C4-2B (cell line): ENCODE measurements around the gene USE1.

Experiments
- ZFX ChIP-seq: fragments of 450-650 bp; IDR thresholded peaks from 2 replicates; pipeline ENCODE4 v1.6.1; 2017
- TF ChIP-seq, protein P1 (sequence below): fragments of 450-650 bp; conservative IDR thresholded peaks from 2 replicates; pipeline ENCODE4 v1.5.1; 2017; ENCODE audit warnings: mild to moderate bottlenecking

DNA sequence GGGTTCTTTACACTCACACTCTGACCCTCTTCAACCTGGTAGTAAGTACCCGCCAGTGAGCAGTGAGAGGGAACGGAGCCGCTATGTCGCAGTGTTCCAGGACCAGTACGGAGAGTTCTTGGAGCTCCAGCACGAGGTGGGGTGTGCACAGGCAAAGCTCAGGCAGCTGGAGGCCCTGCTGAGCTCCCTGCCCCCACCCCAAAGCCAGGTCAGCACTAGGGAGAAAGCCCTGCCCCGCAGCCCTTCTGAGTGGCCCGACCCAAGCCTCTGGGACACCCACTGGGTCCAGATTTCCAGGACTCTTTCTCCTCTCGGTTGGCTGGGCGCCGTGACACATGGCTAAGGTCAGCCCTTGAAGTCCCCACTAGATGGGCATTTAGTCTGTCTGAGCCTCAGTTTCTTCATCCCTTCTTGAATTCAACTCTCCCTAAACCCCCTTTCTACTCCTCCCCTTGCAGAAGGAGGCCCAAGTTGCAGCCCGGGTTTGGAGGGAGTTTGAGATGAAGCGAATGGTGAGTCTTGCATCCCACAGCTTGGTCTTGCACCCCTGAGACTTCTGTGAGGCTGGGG, 12.7 kb downstream of the USE1 start:
- TF ChIP-seq, protein P1, sequence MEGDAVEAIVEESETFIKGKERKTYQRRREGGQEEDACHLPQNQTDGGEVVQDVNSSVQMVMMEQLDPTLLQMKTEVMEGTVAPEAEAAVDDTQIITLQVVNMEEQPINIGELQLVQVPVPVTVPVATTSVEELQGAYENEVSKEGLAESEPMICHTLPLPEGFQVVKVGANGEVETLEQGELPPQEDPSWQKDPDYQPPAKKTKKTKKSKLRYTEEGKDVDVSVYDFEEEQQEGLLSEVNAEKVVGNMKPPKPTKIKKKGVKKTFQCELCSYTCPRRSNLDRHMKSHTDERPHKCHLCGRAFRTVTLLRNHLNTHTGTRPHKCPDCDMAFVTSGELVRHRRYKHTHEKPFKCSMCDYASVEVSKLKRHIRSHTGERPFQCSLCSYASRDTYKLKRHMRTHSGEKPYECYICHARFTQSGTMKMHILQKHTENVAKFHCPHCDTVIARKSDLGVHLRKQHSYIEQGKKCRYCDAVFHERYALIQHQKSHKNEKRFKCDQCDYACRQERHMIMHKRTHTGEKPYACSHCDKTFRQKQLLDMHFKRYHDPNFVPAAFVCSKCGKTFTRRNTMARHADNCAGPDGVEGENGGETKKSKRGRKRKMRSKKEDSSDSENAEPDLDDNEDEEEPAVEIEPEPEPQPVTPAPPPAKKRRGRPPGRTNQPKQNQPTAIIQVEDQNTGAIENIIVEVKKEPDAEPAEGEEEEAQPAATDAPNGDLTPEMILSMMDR = no peak
- TF ChIP-seq ZFX = no peak
